ENCODE results near the gene TDRD12. TPM values are rescaled to one million over a fixed set of nuclear protein-coding genes. Genes with fewer than 3 reads are reported as not detected.
"Not testable (repeated sequence)": the region's sequence is repeated elsewhere in the genome, so short reads cannot be mapped to it uniquely, and the experiment has no call there.

TDRD12 gene
- total RNA-seq, 2 experiments from 2014 or later: 0.21 to 0.25 TPM

DNA sequence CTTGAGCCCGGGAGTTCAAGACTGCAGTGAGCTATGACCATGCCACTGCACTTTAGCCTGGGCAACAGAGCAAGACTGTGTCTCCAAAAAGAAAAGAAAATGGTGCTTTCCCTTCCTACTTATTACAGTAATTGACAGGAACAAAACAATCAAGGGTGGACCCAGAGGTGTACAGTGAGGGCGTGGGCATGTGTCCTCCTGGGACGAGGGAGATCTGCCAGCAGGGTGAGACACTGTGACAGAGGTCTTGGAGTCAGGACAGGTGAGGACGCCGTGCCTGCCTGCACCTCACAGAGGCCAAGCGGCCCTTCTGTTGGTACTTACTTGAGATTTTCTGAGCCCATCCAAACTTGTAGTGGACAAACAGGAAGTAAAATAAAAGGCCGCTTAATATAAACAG, 113.3 kb downstream of the TDRD12 start:
- H3K27ac Mint-ChIP-seq; DNase-seq; intact Hi-C loops (cut with micrococcal nuclease): not testable (repeated sequence)

DNA sequence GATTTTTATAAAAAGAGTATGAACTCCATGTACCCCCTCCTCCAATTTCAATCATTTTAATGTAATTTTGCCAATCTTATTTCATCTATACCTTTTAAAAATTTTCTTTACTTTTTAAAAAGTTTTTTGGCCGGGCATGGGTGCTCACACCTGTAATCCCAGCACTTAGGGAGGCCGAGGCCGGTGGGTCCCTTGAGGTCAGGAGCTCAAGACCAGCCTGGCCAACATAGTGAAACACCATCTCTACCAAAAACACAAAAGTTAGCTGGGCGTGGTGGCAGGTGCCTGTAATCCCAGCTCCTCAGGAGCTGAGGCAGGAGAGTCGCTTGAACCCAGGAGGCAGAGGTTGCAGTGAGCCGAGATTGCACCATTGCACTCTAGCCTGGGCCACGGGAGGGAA, 113.8 kb downstream of the TDRD12 start:
- H3K4me3 Mint-ChIP-seq; H3K9me3 Mint-ChIP-seq; H3K27me3 Mint-ChIP-seq (ENCODE audit: low read depth); H3K36me3 Mint-ChIP-seq (ENCODE audit: low read depth); intact Hi-C loops (cut with micrococcal nuclease); H3K27ac Mint-ChIP-seq; DNase-seq; CTCF ChIA-PET: not testable (repeated sequence)
- peaks cover 10% of the 10 kb centered on the region for H3K4me1 Mint-ChIP-seq (ENCODE audit: low read depth)

More for the DNA sequence above, 113.3 kb downstream of the TDRD12 start:
- H3K9me3 Mint-ChIP-seq; H3K36me3 Mint-ChIP-seq (ENCODE audit: low read depth); H3K4me3 Mint-ChIP-seq; CTCF ChIA-PET; H3K27me3 Mint-ChIP-seq (ENCODE audit: low read depth): not testable (repeated sequence)
- H3K4me1 Mint-ChIP-seq (ENCODE audit: low read depth): peaks cover 15% of the 10 kb centered on the region

- intact Hi-C loops (cut with micrococcal nuclease): no loop called here
- Mint-ChIP-seq H3K9me3 (peaks cover 12% of the 10 kb centered on the region), H3K4me1 (ENCODE audit: low read depth) (peaks cover 3% of the 10 kb centered on the region), H3K36me3 (ENCODE audit: low read depth) (peaks cover 4% of the 10 kb centered on the region), H3K27me3 (ENCODE audit: low read depth) (no peaks in the 10 kb centered on the region), H3K4me3 (no peak overlapping the region), H3K27ac (no peak overlapping the region)
- CTCF ChIA-PET: no interaction called here
- DNase-seq: no peak
These were observed 118.0 kb downstream of the TDRD12 start for GRCh38 chr19:32837531-32837930.

DNA sequence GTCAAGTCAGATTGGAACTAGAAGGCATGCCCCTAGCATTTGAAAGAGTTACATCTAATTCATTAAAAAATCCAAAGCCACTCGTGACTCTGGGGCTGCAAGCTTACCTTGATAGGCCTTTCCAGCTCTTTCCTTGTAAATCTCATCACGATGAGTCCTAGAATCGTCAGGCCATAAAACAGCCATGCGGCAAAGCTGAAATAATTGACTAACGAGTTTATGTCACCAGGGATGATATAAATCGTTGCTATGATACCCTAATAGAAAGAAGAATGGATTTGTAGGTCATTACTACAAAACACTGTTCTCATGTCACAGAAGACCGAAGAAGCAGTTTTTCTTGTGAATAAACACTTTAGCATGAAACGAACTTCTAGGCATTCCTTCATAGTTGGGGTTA, 122.5 kb downstream of the TDRD12 start:
- Mint-ChIP-seq H3K4me3 (no peak overlapping the region), H3K27me3 (ENCODE audit: low read depth) (no peaks in the 10 kb centered on the region), H3K36me3 (ENCODE audit: low read depth) (peaks cover 4% of the 10 kb centered on the region), H3K9me3 (peaks cover 12% of the 10 kb centered on the region), H3K4me1 (ENCODE audit: low read depth) (peaks cover 3% of the 10 kb centered on the region), H3K27ac (no peak overlapping the region)
- CTCF ChIA-PET: no interaction called here
- no peak for DNase-seq
- intact Hi-C loops (cut with micrococcal nuclease): no loop called here

GRCh38 chr19:32843716-32844245, 124.2 kb downstream of the TDRD12 start:
- no peaks in the 10 kb centered on the region for H3K4me1 Mint-ChIP-seq (ENCODE audit: low read depth)
- no peaks in the 10 kb centered on the region for H3K27me3 Mint-ChIP-seq (ENCODE audit: low read depth)
- H3K9me3 Mint-ChIP-seq: peaks cover 16% of the 10 kb centered on the region
- intact Hi-C loops (cut with micrococcal nuclease): no loop called here
- H3K27ac Mint-ChIP-seq: no peak overlapping the region
- no peak overlapping the region for H3K4me3 Mint-ChIP-seq
- peaks cover 5% of the 10 kb centered on the region for H3K36me3 Mint-ChIP-seq (ENCODE audit: low read depth)
- DNase-seq: no peak
- CTCF ChIA-PET: interaction anchor here (0.6 to 1.4 kb wide), 3 partner anchors 22 to 40 kb away, joined by 3 read pairs; no protein-coding TSS in a partner anchor

GRCh38 chr19:32848035-32848434, 128.5 kb downstream of the TDRD12 start:
- H3K27me3 Mint-ChIP-seq (ENCODE audit: low read depth); H3K4me1 Mint-ChIP-seq (ENCODE audit: low read depth); intact Hi-C loops (cut with micrococcal nuclease); CTCF ChIA-PET; H3K4me3 Mint-ChIP-seq; H3K9me3 Mint-ChIP-seq; H3K36me3 Mint-ChIP-seq (ENCODE audit: low read depth); H3K27ac Mint-ChIP-seq; DNase-seq: not testable (repeated sequence)

DNA sequence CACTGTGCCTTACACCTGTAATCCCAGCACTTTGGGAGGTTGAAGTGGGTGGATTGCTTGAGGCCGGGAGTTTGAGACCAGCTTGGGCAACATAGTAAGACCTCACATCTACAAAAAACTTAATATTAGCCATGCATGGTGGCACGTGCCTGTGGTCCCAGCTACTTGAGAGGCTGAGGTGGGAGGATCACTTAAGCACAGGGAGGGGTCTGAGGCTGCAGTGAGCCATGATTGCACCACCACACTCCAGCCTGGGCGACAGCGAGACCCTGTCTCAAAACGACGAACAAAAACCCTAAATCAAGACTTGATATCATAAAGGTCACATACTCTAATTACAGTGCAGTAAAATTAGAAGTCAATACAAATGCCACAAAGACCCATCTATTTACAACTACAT, 132.6 kb downstream of the TDRD12 start:
- Mint-ChIP-seq H3K4me1 (ENCODE audit: low read depth) (no peaks in the 10 kb centered on the region), H3K9me3 (peaks cover 4% of the 10 kb centered on the region), H3K27ac (no peak overlapping the region), H3K4me3 (no peak overlapping the region), H3K36me3 (ENCODE audit: low read depth) (peaks cover under 1% of the 10 kb centered on the region), H3K27me3 (ENCODE audit: low read depth) (no peaks in the 10 kb centered on the region)
- intact Hi-C loops (cut with micrococcal nuclease): no loop called here
- CTCF ChIA-PET: no interaction called here
- no peak for DNase-seq

GRCh38 chr19:32856818-32857217, 137.3 kb downstream of the TDRD12 start:
- H3K36me3 Mint-ChIP-seq (ENCODE audit: low read depth); H3K4me1 Mint-ChIP-seq (ENCODE audit: low read depth); DNase-seq; H3K9me3 Mint-ChIP-seq; intact Hi-C loops (cut with micrococcal nuclease); H3K4me3 Mint-ChIP-seq; H3K27me3 Mint-ChIP-seq (ENCODE audit: low read depth); CTCF ChIA-PET; H3K27ac Mint-ChIP-seq: not testable (repeated sequence)

DNA sequence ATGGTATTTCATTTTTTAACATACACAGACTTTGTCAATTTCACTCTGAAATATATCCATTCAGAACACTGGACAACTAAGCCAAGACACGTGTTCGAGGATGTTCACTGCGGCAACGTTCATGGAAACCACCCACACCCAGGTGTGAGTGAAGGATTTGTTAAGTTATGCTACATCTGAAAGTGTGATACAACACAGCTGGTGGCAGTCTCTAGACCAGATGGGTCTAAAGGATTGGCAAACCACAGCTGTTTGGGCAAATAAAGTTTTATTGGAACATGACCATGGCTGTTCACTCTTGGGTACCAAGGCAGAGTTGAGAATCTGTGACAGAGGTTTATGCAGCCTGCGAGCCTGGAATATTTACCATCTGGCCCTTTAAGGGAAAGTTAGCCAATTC, 138.0 kb downstream of the TDRD12 start:
- Mint-ChIP-seq H3K36me3 (ENCODE audit: low read depth) (no peaks in the 10 kb centered on the region), H3K27me3 (ENCODE audit: low read depth) (no peaks in the 10 kb centered on the region), H3K9me3 (no peaks in the 10 kb centered on the region), H3K27ac (no peak overlapping the region), H3K4me3 (no peak overlapping the region), H3K4me1 (ENCODE audit: low read depth) (no peaks in the 10 kb centered on the region)
- CTCF ChIA-PET: no interaction called here
- intact Hi-C loops (cut with micrococcal nuclease): no loop called here
- DNase-seq: no peak

GRCh38 chr19:32858155-32858554, 138.6 kb downstream of the TDRD12 start:
- H3K9me3 Mint-ChIP-seq: no peaks in the 10 kb centered on the region

DNA sequence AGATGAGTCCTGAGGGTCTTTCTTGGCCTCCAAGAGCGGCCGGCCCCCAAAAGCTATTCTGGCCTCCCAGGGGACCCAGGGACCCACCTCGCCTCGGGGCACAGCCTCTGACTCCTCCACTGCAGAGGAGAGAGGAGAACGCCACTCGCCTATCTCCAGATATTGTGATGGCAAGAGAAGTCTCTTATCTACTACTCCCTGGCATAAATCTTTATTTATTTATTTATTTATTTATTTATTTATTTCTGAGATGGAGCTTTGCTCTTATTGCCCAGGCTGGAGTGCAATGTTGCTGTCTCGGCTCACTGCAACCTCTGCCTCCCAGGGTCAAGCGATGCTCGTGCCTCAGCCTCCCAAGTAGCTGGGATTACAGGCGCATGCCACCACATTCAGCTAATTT, 139.0 kb downstream of the TDRD12 start:
- Mint-ChIP-seq H3K36me3 (ENCODE audit: low read depth) (no peaks in the 10 kb centered on the region), H3K27me3 (ENCODE audit: low read depth) (no peaks in the 10 kb centered on the region)
- CTCF ChIA-PET: no interaction called here

More at GRCh38 chr19:32858155-32858554, 138.6 kb downstream of the TDRD12 start:
- Mint-ChIP-seq H3K4me3 (no peak overlapping the region), H3K4me1 (ENCODE audit: low read depth) (no peaks in the 10 kb centered on the region), H3K36me3 (ENCODE audit: low read depth) (no peaks in the 10 kb centered on the region), H3K27me3 (ENCODE audit: low read depth) (no peaks in the 10 kb centered on the region), H3K27ac (no peak overlapping the region)
- intact Hi-C loops (cut with micrococcal nuclease): no loop called here
- no peak for DNase-seq
- CTCF ChIA-PET: no interaction called here

DNA sequence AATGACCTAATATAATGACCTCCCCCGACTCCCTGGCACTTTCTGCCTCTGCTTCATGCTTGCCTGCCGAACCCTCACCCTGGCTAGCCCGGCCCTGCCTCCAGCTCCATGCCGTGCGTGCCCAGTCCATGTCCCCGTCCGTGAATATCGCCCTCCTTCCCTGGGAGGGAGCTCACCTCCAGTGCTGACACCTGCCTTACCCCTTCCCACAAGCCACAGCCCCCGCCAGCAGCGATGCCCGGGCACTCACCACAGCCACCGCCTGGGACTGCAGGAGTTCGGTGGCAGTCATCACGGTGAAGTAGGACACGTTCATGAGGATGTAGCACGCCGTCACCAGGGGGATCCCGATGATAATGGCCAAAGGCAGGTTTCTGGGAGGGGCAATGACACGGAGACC, 140.0 kb downstream of the TDRD12 start:
- H3K9me3 Mint-ChIP-seq: no peaks in the 10 kb centered on the region
- no peak overlapping the region for H3K4me3 Mint-ChIP-seq
- CTCF ChIA-PET: no interaction called here
- H3K36me3 Mint-ChIP-seq (ENCODE audit: low read depth): no peaks in the 10 kb centered on the region
- DNase-seq: no peak
- no peaks in the 10 kb centered on the region for H3K4me1 Mint-ChIP-seq (ENCODE audit: low read depth)
- no peaks in the 10 kb centered on the region for H3K27me3 Mint-ChIP-seq (ENCODE audit: low read depth)
- intact Hi-C loops (cut with micrococcal nuclease): no loop called here
- H3K27ac Mint-ChIP-seq: no peak overlapping the region

More for the DNA sequence above, 139.0 kb downstream of the TDRD12 start:
- no peak for DNase-seq
- intact Hi-C loops (cut with micrococcal nuclease): no loop called here
- no peak overlapping the region for H3K4me3 Mint-ChIP-seq
- H3K9me3 Mint-ChIP-seq: no peaks in the 10 kb centered on the region
- H3K27ac Mint-ChIP-seq: no peak overlapping the region
- no peaks in the 10 kb centered on the region for H3K4me1 Mint-ChIP-seq (ENCODE audit: low read depth)

DNA sequence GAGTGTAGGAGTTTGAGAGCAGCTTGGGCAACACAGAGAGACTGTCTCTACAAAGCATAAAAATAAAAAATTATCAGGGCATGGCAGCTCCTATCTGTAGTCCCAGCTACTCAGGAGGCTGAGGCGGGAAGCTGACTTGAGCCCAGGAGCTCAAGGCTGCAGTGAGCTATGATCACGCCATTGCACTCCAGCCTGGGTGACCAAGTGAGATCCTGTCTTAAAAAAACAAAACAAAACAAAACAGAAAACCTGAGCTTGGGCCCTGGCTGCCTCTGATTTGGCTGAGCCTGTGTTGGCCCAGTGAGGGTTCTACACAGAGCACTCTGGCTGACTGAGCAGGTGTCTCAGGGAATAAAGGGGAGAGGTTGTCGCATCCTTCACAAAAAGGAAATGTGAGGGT, 142.0 kb downstream of the TDRD12 start:
- CTCF ChIA-PET: no interaction called here

GRCh38 chr19:32862173-32862572, 142.6 kb downstream of the TDRD12 start:
- intact Hi-C loops (cut with micrococcal nuclease): no loop called here
- H3K4me1 Mint-ChIP-seq (ENCODE audit: low read depth): no peaks in the 10 kb centered on the region
- H3K27me3 Mint-ChIP-seq (ENCODE audit: low read depth): no peaks in the 10 kb centered on the region
- no peak overlapping the region for H3K27ac Mint-ChIP-seq
- H3K36me3 Mint-ChIP-seq (ENCODE audit: low read depth): no peaks in the 10 kb centered on the region
- no peak for DNase-seq
- CTCF ChIA-PET: no interaction called here
- no peaks in the 10 kb centered on the region for H3K9me3 Mint-ChIP-seq
- no peak overlapping the region for H3K4me3 Mint-ChIP-seq

More for the DNA sequence above, 142.0 kb downstream of the TDRD12 start:
- intact Hi-C loops (cut with micrococcal nuclease): no loop called here
- Mint-ChIP-seq H3K4me3 (no peak overlapping the region), H3K27me3 (ENCODE audit: low read depth) (no peaks in the 10 kb centered on the region), H3K36me3 (ENCODE audit: low read depth) (no peaks in the 10 kb centered on the region), H3K27ac (no peak overlapping the region), H3K9me3 (no peaks in the 10 kb centered on the region), H3K4me1 (ENCODE audit: low read depth) (no peaks in the 10 kb centered on the region)
- no peak for DNase-seq
